ENCODE measurements around the gene ATAD3A. TPM values are rescaled to one million over a fixed set of nuclear protein-coding genes. Genes with fewer than 3 reads are reported as not detected.

The ATAD3A gene
- total RNA-seq, 1 experiment from 2014 or later, result 92.7 TPM

GRCh38 chr1:1558591-1558990 lies 46.6 kb downstream of the ATAD3A start:
- TF ChIP-seq EZH2 (IDR thresholded peaks at IDR 0.05; ENCODE audit: borderline replicate concordance, low read depth, low read length, poor library complexity, severe bottlenecking), result no peak
- TF ChIP-seq, protein P1, sequence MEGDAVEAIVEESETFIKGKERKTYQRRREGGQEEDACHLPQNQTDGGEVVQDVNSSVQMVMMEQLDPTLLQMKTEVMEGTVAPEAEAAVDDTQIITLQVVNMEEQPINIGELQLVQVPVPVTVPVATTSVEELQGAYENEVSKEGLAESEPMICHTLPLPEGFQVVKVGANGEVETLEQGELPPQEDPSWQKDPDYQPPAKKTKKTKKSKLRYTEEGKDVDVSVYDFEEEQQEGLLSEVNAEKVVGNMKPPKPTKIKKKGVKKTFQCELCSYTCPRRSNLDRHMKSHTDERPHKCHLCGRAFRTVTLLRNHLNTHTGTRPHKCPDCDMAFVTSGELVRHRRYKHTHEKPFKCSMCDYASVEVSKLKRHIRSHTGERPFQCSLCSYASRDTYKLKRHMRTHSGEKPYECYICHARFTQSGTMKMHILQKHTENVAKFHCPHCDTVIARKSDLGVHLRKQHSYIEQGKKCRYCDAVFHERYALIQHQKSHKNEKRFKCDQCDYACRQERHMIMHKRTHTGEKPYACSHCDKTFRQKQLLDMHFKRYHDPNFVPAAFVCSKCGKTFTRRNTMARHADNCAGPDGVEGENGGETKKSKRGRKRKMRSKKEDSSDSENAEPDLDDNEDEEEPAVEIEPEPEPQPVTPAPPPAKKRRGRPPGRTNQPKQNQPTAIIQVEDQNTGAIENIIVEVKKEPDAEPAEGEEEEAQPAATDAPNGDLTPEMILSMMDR (conservative IDR thresholded peaks at IDR 0.05; ENCODE audit: low read depth, low read length), result no peak
- POLR2A ChIA-PET (ENCODE audit: low non-redundant PET), result no interaction called here
- CTCF ChIA-PET, result no interaction called here
- peaks cover 27% of the 10 kb centered on the region for H3K36me3 ChIP-seq (ENCODE audit: insufficient read depth, low read length, poor library complexity, severe bottlenecking)
- no peaks in the 10 kb centered on the region for H3K27me3 ChIP-seq (replicated peaks; ENCODE audit: insufficient read depth, low read depth, low read length, poor library complexity)
- H3K9me3 ChIP-seq (ENCODE audit: low read depth, low read length, poor library complexity, severe bottlenecking), result no peaks in the 10 kb centered on the region
- H3K4me1 ChIP-seq (ENCODE audit: insufficient read depth, low read length, poor library complexity, severe bottlenecking), result no peaks in the 10 kb centered on the region
- no peak overlapping the region for H3K4me3 ChIP-seq (ENCODE audit: low read depth, low read length, poor library complexity, severe bottlenecking)
- no peak overlapping the region for H3K27ac ChIP-seq (ENCODE audit: low read depth, low read length, poor library complexity, severe bottlenecking)
- BruUV-seq (replicated peaks), result no TSS peak
- no peak for DNase-seq (ENCODE audit: low spot score)
- intact Hi-C loops (cut with micrococcal nuclease; ENCODE audit: unreplicated experiment), result no loop called here

GRCh38 chr1:1559066-1559465 lies 47.1 kb downstream of the ATAD3A start:
- POLR2A ChIA-PET (ENCODE audit: low non-redundant PET), result interaction anchor here (0.6 kb wide), 1 partner anchor 234 kb away, joined by 4 read pairs; no protein-coding TSS in a partner anchor

GRCh38 chr1:1560178-1560577 lies 48.2 kb downstream of the ATAD3A start:
- ChIA-PET POLR2A (ENCODE audit: low non-redundant PET) (no interaction called here), CTCF (no interaction called here)
- Histone ChIP-seq H3K4me3 (ENCODE audit: low read depth, low read length, poor library complexity, severe bottlenecking) (no peak overlapping the region), H3K27ac (ENCODE audit: low read depth, low read length, poor library complexity, severe bottlenecking) (no peak overlapping the region), H3K27me3 (replicated peaks; ENCODE audit: insufficient read depth, low read depth, low read length, poor library complexity) (no peaks in the 10 kb centered on the region), H3K4me1 (ENCODE audit: insufficient read depth, low read length, poor library complexity, severe bottlenecking) (no peaks in the 10 kb centered on the region), H3K9me3 (ENCODE audit: low read depth, low read length, poor library complexity, severe bottlenecking) (no peaks in the 10 kb centered on the region), H3K36me3 (ENCODE audit: insufficient read depth, low read length, poor library complexity, severe bottlenecking) (peaks cover 41% of the 10 kb centered on the region)
- BruUV-seq (replicated peaks), result no TSS peak
- intact Hi-C loops (cut with micrococcal nuclease; ENCODE audit: unreplicated experiment), result no loop called here
- TF ChIP-seq EZH2 (IDR thresholded peaks at IDR 0.05; ENCODE audit: borderline replicate concordance, low read depth, low read length, poor library complexity, severe bottlenecking), result no peak
- TF ChIP-seq, protein P1 (conservative IDR thresholded peaks at IDR 0.05; ENCODE audit: low read depth, low read length), result no peak
- DNase-seq (ENCODE audit: low spot score), result no peak

More at GRCh38 chr1:1559066-1559465, 47.1 kb downstream of the ATAD3A start:
- intact Hi-C loops (cut with micrococcal nuclease; ENCODE audit: unreplicated experiment), result no loop called here
- no TSS peak for BruUV-seq (replicated peaks)
- Histone ChIP-seq H3K4me1 (ENCODE audit: insufficient read depth, low read length, poor library complexity, severe bottlenecking) (no peaks in the 10 kb centered on the region), H3K4me3 (ENCODE audit: low read depth, low read length, poor library complexity, severe bottlenecking) (no peak overlapping the region), H3K27me3 (replicated peaks; ENCODE audit: insufficient read depth, low read depth, low read length, poor library complexity) (no peaks in the 10 kb centered on the region), H3K36me3 (ENCODE audit: insufficient read depth, low read length, poor library complexity, severe bottlenecking) (peaks cover 32% of the 10 kb centered on the region), H3K27ac (ENCODE audit: low read depth, low read length, poor library complexity, severe bottlenecking) (no peak overlapping the region), H3K9me3 (ENCODE audit: low read depth, low read length, poor library complexity, severe bottlenecking) (no peaks in the 10 kb centered on the region)
- CTCF ChIA-PET, result no interaction called here
- no peak for DNase-seq (ENCODE audit: low spot score)
- TF ChIP-seq EZH2 (IDR thresholded peaks at IDR 0.05; ENCODE audit: borderline replicate concordance, low read depth, low read length, poor library complexity, severe bottlenecking), result no peak
- TF ChIP-seq, protein P1 (conservative IDR thresholded peaks at IDR 0.05; ENCODE audit: low read depth, low read length), result no peak
